GM12892 (cell line): ENCODE data around the gene RETSAT.

Source experiments
- POLR2A ChIP-seq: IDR thresholded peaks from 2 replicates; pipeline ENCODE4 v1.6.1; 2011; ENCODE audit warnings: low read depth, low read length, control low read depth
- POLR2AphosphoS5 ChIP-seq: IDR thresholded peaks from 2 replicates; pipeline ENCODE4 v1.6.1; 2011; ENCODE audit warnings: low read depth, low read length, control low read depth

GRCh38 chr2:85401844-85402243, 47.5 kb upstream of the RETSAT start:
- TF ChIP-seq POLR2A (no peak), POLR2AphosphoS5 (no peak)
